Medulla oblongata (tissue), 1 donor: ENCODE measurements around the gene GTPBP8.

ENCODE experiments used
- DNase-seq: peaks from one replicate; pipeline ENCODE4 v3.0.0-alpha.2; 2015; ENCODE audit errors: extremely low spot score

The GTPBP8 gene

GRCh38 chr3:112990672-112991602, at the start of gene GTPBP8:
Gene GTPBP8 (plus strand): TSS chr3:112990984. CDS start chr3:112991000, 16 bp downstream.
- DNase-seq = peak; percentile 93

- DNase-seq = no peak
These were observed 42.4 kb upstream of the GTPBP8 start for GRCh38 chr3:112948346-112948838.

GRCh38 chr3:112956351-112956750, 34.4 kb upstream of the GTPBP8 start:
- DNase-seq = no peak

GRCh38 chr3:112958811-112959560, 31.8 kb upstream of the GTPBP8 start:
- no peak for DNase-seq

- DNase-seq = no peak
These were observed 27.1 kb upstream of the GTPBP8 start for GRCh38 chr3:112963683-112964082.

GRCh38 chr3:112965656-112966055, 25.1 kb upstream of the GTPBP8 start:
- DNase-seq = no peak

- peak; percentile 20 for DNase-seq
These were observed 24.2 kb upstream of the GTPBP8 start for GRCh38 chr3:112966633-112967032.

- DNase-seq = no peak
These were observed 23.4 kb upstream of the GTPBP8 start for GRCh38 chr3:112967425-112967824.

GRCh38 chr3:112967828-112968227, 23.0 kb upstream of the GTPBP8 start:
- no peak for DNase-seq

GRCh38 chr3:112972158-112972557, 18.6 kb upstream of the GTPBP8 start:
- DNase-seq = no peak

GRCh38 chr3:112973325-112974177, 17.2 kb upstream of the GTPBP8 start:
- DNase-seq = no peak

- DNase-seq = no peak
These were observed 16.6 kb upstream of the GTPBP8 start for GRCh38 chr3:112974178-112974517.

- DNase-seq = no peak
These were observed 15.9 kb upstream of the GTPBP8 start, which contains the start of gene CD200R1 for GRCh38 chr3:112974894-112975293. Gene CD200R1 (minus strand): TSS chr3:112975103. CDS start chr3:112974857, 246 bp downstream.

- DNase-seq = no peak
These were observed 14.8 kb upstream of the GTPBP8 start for GRCh38 chr3:112976001-112976400.

- DNase-seq = no peak
These were observed 13.8 kb upstream of the GTPBP8 start for GRCh38 chr3:112976953-112977352.

GRCh38 chr3:112979244-112979832, 11.4 kb upstream of the GTPBP8 start:
- DNase-seq = peak; percentile 56

GRCh38 chr3:112980080-112980479, 10.7 kb upstream of the GTPBP8 start:
- no peak for DNase-seq

- DNase-seq = no peak
These were observed 8.1 kb upstream of the GTPBP8 start for GRCh38 chr3:112982710-112983109.

GRCh38 chr3:112984485-112984884, 6.3 kb upstream of the GTPBP8 start:
- no peak for DNase-seq

- no peak for DNase-seq
These were observed 3.0 kb upstream of the GTPBP8 start for GRCh38 chr3:112987710-112988334.

GRCh38 chr3:112995800-112996199, 5.0 kb downstream of the GTPBP8 start:
- DNase-seq = no peak
